Mucosa of stomach (tissue), 1 donor: Measurements from ENCODE around the gene SLC22A4.

Experiments used
- H3K27me3 ChIP-seq: one replicate; pipeline ENCODE4 v1.7.0; 2013; ENCODE audit warnings: mild to moderate bottlenecking, low read length; ENCODE audit not compliant: control insufficient read depth, insufficient read depth
- H3K36me3 ChIP-seq: one replicate; pipeline ENCODE4 v1.7.0; 2013; ENCODE audit warnings: low read length; ENCODE audit not compliant: control insufficient read depth, insufficient read depth
- H3K4me1 ChIP-seq: one replicate; pipeline ENCODE4 v1.7.0; 2013; ENCODE audit warnings: mild to moderate bottlenecking, low read length; ENCODE audit not compliant: control insufficient read depth, insufficient read depth
- H3K4me3 ChIP-seq: one replicate; pipeline ENCODE4 v1.7.0; 2013; ENCODE audit warnings: low read length
- H3K9ac ChIP-seq: one replicate; pipeline ENCODE4 v1.7.0; 2013; ENCODE audit warnings: mild to moderate bottlenecking, low read length, moderate library complexity
- H3K9me3 ChIP-seq: one replicate; pipeline ENCODE4 v1.7.0; 2013; ENCODE audit warnings: mild to moderate bottlenecking, low read length, moderate library complexity; ENCODE audit not compliant: control insufficient read depth
- donor health status: Pancreatic carcinoma.

Gene SLC22A4

DNA sequence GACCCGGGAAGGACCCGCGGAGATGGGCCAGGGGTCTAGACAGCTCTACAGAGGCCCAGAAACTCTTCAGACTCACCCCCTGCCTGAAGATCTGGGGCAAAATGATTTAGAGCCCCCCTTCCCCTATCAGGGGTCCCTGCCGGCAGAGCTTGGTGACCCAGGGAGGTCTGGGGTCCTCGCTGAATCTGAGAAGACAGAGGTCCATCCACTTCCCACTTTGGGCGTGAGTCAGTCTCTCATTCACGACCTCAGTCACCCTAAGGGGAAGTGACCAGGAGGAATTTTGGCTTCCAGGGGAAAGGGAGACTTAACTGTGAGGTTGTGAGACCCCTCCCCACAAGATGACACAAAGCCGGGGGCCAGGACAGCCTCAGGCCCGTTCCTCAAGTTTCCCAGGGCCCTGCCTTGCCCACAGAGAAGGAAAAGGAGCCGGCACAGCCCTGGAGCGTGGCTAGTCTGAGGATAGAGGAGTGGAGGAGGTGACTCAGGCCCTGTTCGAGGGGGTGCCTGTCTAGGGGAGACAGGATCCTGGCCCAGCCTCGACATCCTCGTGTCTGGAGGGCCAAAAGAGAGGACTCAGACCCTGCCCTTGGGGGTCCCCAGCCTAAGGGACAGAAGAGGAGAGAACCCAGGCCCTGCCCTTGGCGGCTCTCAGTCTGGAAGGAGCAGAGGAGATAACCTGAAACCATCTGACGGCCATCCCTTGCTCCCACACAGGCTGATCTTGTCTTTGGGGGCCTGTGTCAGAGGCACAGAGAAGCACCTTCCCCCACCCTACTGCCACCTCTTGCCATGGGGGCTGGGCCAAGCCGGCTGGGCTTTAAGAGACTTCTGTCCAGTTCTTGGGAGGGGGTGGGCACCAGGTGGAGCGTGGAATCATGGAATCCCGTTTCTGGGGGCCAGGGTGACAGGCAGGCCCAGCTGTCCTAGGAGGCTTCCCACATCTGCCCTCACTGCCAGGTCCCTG is 35.8 kb upstream of the SLC22A4 start:
- Histone ChIP-seq H3K9ac (peak overlapping the region; percentile 81), H3K36me3 (no peaks in the 10 kb centered on the region), H3K4me1 (peaks cover 56% of the 10 kb centered on the region), H3K4me3 (peak overlapping the region; percentile 32), H3K9me3 (no peaks in the 10 kb centered on the region), H3K27me3 (peaks cover 17% of the 10 kb centered on the region)

DNA sequence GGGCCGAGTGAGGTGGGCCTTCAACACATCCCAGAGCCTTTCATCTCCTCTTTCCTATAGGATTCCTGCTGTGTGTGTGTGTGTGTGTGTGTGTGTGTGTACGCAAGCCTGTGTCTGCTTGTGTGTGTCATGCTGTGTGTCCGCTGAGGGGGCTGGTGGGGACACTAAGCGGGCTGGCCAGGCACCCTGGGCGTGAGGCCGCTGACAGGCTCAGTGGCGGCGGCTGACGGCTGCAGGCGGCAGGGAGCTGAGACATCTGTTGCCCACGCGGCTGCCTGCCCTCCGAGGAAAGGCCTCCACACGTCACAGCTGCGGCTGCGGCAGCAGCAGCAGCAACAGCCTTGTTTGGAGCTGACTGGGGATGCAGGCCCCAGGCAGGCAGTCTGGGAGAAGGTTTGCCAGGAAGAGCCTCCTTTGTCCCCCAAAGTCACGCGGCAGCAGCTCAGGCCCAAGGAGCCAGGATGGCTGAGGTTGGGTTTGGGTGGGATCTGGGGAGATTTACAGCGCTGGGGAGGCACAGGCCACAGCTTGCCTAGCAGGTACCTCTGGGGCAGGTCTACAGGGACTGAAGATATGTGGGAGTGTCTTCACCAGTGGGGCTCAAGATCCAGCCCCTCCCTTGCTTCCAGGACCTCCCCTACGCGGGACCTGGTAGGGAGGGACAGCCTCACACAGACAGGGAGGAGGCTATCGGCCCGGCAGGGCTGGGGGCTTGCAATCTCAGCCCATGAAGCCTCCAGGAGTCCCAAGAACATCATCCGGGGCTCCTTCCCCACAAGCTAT is 34.9 kb upstream of the SLC22A4 start:
- no peaks in the 10 kb centered on the region for H3K9me3 ChIP-seq
- no peaks in the 10 kb centered on the region for H3K36me3 ChIP-seq
- peaks cover 17% of the 10 kb centered on the region for H3K27me3 ChIP-seq
- peaks cover 47% of the 10 kb centered on the region for H3K4me1 ChIP-seq
- H3K4me3 ChIP-seq, result no peak overlapping the region
- peak overlapping the region; percentile 81 for H3K9ac ChIP-seq

DNA sequence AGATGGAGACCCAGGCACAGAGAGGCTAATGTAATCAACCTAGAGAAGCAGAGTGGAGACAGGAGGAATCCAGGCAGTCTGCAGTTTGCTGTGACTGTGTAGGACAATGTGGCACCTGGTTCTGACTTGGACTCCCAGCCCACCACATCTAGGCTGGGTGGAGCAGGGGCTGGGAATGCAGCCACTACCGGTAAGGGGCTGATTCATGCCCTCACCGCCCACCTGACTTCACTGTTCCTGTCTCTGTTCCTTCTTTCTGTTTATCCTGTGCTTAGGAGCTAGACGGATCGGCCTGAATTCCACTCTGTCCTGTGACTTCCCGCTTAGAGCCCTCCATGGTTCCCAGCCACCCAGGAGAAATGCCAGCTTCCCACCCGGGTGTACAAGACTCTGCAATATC is 34.1 kb upstream of the SLC22A4 start:
- Histone ChIP-seq H3K9me3 (no peaks in the 10 kb centered on the region), H3K4me1 (peaks cover 42% of the 10 kb centered on the region), H3K4me3 (no peak overlapping the region), H3K27me3 (peaks cover 17% of the 10 kb centered on the region), H3K9ac (peak overlapping the region; percentile 81), H3K36me3 (no peaks in the 10 kb centered on the region)

DNA sequence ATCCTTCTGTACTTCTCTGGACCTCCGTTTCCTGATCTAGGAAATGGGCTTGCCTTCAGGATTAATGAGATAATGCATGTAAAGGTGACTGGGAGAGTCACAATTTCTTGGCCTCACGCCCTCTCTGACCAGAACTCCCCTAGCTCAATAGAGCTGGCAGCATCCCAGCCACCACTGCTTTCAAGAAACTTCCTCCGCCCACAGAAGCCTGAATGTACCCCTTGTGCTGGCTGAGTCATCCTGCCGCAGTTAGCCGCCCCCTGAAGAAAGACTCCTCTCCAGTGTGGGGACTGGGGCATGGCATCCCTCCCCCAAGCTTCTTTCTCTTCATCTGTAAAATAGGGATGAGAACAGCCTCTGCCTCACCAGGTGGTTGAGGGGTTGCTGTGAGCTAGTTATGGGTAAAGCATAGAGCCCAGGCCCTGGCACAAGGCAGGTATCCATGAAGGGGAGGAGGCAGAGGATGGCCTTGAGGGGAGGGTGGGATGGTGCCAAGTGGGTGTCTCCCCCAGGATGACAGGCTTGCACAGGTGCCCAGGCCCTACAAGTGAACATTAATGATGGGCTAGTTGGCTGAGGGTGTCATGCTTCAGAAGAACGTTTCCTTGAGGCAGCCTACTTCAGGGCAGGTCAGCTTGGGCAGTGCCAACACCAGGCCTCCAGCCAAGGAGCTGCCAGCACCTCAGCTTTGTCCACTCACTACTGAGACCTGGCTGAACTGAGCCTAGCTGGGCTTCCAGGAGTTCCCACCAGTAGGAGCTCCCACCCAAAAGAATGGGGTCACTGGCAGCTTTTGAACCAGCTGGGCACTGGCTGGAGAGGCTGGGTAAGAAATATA is 33.3 kb upstream of the SLC22A4 start:
- Histone ChIP-seq H3K36me3 (no peaks in the 10 kb centered on the region), H3K9me3 (no peaks in the 10 kb centered on the region), H3K4me1 (peaks cover 47% of the 10 kb centered on the region), H3K9ac (no peak overlapping the region), H3K27me3 (peaks cover 14% of the 10 kb centered on the region), H3K4me3 (no peak overlapping the region)

DNA sequence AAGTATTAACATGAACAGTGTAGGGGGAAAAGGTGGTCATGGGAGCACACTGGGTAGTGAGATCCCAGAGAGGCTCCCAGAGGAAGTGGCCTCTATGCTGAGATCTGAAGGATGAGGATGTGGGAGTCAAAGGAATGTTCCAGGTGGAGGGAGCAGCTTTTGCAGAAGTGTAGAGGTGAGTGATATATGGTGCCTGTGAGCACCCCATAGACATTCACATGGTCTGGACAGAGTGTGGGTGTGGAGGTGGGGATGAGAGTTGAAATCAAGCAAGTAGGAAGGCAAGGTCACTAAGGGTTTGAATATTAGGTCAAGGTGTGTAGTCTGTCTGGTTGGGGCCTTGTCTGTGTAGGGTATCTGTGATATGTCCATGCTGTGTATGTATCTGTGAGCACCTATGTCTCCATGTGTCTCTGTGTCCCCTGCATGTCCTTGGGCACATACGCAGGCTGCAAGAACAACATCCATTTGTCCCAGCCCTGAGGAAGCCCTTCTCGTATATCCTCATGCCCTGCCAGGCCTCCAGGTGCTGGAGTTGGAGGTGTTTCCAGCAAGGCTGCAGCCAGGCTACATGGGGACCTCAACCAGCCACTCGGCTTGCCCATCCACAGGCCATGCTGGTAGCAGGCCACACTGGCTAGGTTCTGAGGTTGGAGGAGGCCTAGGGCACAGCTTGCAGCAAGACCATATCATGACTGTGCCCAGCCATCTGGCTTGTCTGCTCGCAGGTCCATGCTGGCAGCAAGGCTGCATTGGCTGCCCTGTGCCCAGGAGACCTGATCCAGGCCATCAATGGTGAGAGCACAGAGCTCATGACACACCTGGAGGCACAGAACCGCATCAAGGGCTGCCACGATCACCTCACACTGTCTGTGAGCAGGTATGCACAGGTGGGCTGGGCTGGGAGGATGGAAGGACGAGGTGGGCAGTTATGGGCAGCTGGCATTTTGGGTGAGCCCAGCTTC is 32.0 kb upstream of the SLC22A4 start:
- Histone ChIP-seq H3K27me3 (peaks cover 8% of the 10 kb centered on the region), H3K4me1 (peaks cover 52% of the 10 kb centered on the region), H3K9me3 (no peaks in the 10 kb centered on the region), H3K36me3 (no peaks in the 10 kb centered on the region), H3K9ac (no peak overlapping the region), H3K4me3 (no peak overlapping the region)

DNA sequence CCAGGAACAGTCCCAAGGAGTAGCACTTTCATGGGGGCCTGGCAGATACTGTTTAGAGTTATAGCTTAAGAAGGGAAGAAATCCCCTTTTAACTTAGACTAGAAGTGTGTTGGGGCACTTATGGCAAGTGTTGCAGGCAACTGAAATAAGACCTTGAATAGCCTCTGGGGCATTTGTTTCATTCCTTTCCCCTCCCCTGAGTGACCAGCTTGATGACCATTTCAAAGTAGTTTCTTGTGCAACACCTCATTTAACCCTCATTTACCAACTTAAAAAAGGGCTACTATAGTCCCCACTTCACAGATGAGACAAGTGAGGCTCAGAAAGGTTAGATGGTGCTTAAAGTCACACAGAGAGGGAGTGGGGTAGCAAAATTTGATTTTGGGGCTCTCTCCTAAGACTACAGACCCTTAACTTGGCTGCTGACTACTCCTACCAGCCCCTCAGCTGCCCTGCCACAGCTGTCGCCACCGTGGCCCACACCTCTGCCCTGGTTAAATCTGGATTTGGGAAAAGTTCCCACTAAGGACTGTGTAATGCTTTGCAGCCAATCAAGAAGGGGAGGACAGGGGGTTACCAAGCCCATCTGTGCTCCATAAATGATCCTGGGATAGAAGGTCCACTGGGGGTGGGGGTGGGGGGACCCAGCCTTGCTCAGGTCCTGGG is 31.2 kb upstream of the SLC22A4 start:
- Histone ChIP-seq H3K27me3 (peaks cover 4% of the 10 kb centered on the region), H3K9me3 (no peaks in the 10 kb centered on the region), H3K4me1 (peaks cover 49% of the 10 kb centered on the region), H3K36me3 (no peaks in the 10 kb centered on the region), H3K9ac (no peak overlapping the region), H3K4me3 (no peak overlapping the region)

DNA sequence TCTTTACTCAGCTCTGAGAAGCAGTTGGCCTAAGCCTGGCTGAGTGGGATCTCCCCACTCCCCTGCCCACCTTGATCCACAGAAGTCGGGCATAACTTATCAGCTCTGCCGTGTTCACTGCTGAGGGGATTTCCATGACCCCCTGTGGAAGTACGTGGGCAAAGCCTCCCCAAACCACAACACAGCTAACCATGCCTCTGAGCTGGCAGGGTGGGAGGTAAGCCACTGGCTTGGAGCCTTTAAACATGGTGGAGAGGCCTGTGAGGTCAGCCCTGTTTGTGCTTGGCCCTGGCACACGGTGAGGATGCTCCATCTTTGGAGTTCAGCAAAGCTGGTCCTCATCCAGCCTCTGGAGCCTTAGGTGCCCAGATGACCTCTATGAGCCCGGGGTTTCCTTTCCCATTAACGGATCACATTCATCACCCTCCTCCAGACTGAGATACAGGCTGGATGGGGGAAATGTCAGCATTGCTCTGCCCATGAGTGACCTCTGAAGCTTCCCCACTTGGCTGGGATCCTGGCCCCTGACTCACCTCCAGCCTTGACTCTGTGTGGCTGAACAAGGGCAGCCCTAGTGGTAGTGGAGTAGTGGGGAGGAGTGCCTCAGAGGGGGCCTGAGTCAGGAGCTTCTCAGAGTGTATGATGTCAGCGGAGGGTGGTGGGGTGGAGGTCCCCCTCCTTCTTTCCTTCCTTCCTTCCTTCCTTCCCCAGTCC is 30.5 kb upstream of the SLC22A4 start:
- peaks cover 43% of the 10 kb centered on the region for H3K4me1 ChIP-seq
- H3K36me3 ChIP-seq, result no peaks in the 10 kb centered on the region
- H3K9ac ChIP-seq, result no peak overlapping the region
- H3K9me3 ChIP-seq, result no peaks in the 10 kb centered on the region
- H3K27me3 ChIP-seq, result no peaks in the 10 kb centered on the region
- no peak overlapping the region for H3K4me3 ChIP-seq

DNA sequence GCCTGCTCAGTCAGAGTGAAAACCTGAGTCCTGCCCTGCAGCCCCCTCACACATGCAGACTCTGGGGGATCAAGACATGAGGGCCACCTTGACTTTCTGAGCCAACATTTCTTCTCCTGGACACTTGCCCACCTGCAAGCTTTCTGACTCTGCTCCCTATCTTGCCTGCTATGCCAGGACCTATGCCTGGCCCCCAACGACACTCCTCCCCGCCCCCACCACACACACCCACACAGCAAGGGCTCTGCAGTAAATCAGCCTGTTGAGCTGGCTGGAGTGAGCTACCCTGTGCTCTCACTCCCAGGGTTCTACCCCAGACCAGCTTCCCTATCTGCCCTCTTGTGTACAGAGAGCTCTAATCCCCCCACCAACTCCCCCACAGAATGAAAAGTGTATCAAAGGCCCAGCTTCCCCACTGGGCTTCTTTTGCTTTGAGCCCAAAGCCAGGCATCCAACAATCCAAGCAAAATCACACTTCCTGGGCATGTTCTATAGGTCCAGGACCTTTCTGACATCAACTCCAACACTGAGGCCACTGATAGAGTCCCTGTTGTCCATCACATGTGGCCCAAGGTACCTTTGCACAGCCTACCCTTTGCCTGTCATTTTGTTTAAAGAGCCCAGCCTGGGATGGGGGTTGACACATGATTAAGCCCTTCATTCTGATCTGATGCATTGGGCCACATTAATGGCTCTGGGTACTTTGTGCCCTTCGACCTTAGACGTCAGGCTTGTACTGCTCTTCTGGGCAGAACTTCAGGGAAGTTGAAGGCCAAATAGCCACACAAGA is 29.5 kb upstream of the SLC22A4 start:
- Histone ChIP-seq H3K27me3 (no peaks in the 10 kb centered on the region), H3K4me3 (no peak overlapping the region), H3K9me3 (no peaks in the 10 kb centered on the region), H3K36me3 (no peaks in the 10 kb centered on the region), H3K9ac (peak overlapping the region; percentile 9), H3K4me1 (peaks cover 33% of the 10 kb centered on the region)

DNA sequence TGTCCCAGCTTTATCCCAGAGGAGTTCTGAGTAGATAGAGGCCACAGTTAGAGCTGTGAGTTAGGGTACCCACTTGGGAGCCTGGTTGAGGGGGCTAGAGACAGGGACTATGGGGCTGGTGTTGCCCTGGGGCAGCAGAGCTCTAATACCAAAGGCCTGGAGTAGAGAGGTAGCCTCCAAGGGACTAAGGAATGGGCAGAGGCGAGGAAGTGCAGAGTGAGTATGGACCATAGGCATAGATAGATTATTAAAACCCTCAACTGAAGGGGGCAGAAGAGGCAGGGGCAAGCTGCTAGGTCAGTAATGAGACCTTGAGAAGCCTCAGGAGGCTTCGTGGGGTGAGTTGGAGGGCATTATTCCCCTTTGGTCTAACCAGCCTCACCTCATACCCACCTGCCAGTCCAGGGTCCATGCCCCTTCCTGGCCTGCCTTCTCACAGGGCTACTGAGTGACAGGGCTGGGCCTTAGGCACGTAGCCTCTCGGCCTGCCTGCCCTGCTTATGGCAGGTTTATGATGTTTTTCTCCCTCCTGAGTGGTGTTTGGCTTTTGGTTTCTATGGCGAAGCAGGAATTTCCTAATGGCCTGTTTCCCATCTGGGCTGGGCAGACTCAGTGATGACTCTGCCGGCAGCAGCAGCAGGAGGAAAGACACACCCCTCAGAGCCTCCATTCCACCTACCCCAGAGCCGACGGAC is 28.7 kb upstream of the SLC22A4 start:
- Histone ChIP-seq H3K27me3 (no peaks in the 10 kb centered on the region), H3K4me1 (peaks cover 26% of the 10 kb centered on the region), H3K9me3 (no peaks in the 10 kb centered on the region), H3K4me3 (no peak overlapping the region), H3K36me3 (no peaks in the 10 kb centered on the region), H3K9ac (peak overlapping the region; percentile 9)
